ENCODE results near the gene LRRC47.

LRRC47 gene

GRCh38 chr1:3825356-3825755 is 29.1 kb upstream of the LRRC47 start:
- no peaks in the 10 kb centered on the region for H3K27me3 ChIP-seq (ENCODE audit: control insufficient read depth, insufficient read depth, low read length)
- no peak overlapping the region for H3K27ac ChIP-seq (ENCODE audit: low read depth, low read length)
- no peaks in the 10 kb centered on the region for H3K4me1 ChIP-seq (ENCODE audit: control insufficient read depth, insufficient read depth, low read length)
- H3K9ac ChIP-seq (ENCODE audit: low read length), result no peak overlapping the region
- H3K4me3 ChIP-seq (ENCODE audit: low read depth, low read length), result no peak overlapping the region
- no peaks in the 10 kb centered on the region for H3K9me3 ChIP-seq (ENCODE audit: control insufficient read depth, insufficient read depth, low read depth, low read length)
- H3K36me3 ChIP-seq (ENCODE audit: control insufficient read depth, insufficient read depth, low read length), result peaks cover 74% of the 10 kb centered on the region

- H3K27me3 ChIP-seq (ENCODE audit: control insufficient read depth, insufficient read depth, low read length), result no peaks in the 10 kb centered on the region
- H3K4me1 ChIP-seq (ENCODE audit: control insufficient read depth, insufficient read depth, low read length), result no peaks in the 10 kb centered on the region
- no peak overlapping the region for H3K27ac ChIP-seq (ENCODE audit: low read depth, low read length)
- no peaks in the 10 kb centered on the region for H3K9me3 ChIP-seq (ENCODE audit: control insufficient read depth, insufficient read depth, low read depth, low read length)
- H3K36me3 ChIP-seq (ENCODE audit: control insufficient read depth, insufficient read depth, low read length), result peaks cover 74% of the 10 kb centered on the region
- H3K4me3 ChIP-seq (ENCODE audit: low read depth, low read length), result no peak overlapping the region
- H3K9ac ChIP-seq (ENCODE audit: low read length), result no peak overlapping the region
Measured at GRCh38 chr1:3824650-3825049, 28.4 kb upstream of the LRRC47 start.

GRCh38 chr1:3822421-3822820 is 26.1 kb upstream of the LRRC47 start:
- Histone ChIP-seq H3K9me3 (ENCODE audit: control insufficient read depth, insufficient read depth, low read depth, low read length) (no peaks in the 10 kb centered on the region), H3K36me3 (ENCODE audit: control insufficient read depth, insufficient read depth, low read length) (peaks cover 66% of the 10 kb centered on the region), H3K27me3 (ENCODE audit: control insufficient read depth, insufficient read depth, low read length) (no peaks in the 10 kb centered on the region), H3K4me3 (ENCODE audit: low read depth, low read length) (no peak overlapping the region), H3K9ac (ENCODE audit: low read length) (no peak overlapping the region), H3K4me1 (ENCODE audit: control insufficient read depth, insufficient read depth, low read length) (no peaks in the 10 kb centered on the region), H3K27ac (ENCODE audit: low read depth, low read length) (no peak overlapping the region)

- Histone ChIP-seq H3K4me1 (ENCODE audit: control insufficient read depth, insufficient read depth, low read length) (no peaks in the 10 kb centered on the region), H3K9ac (ENCODE audit: low read length) (no peak overlapping the region), H3K9me3 (ENCODE audit: control insufficient read depth, insufficient read depth, low read depth, low read length) (no peaks in the 10 kb centered on the region), H3K27ac (ENCODE audit: low read depth, low read length) (no peak overlapping the region), H3K36me3 (ENCODE audit: control insufficient read depth, insufficient read depth, low read length) (peaks cover 64% of the 10 kb centered on the region), H3K27me3 (ENCODE audit: control insufficient read depth, insufficient read depth, low read length) (no peaks in the 10 kb centered on the region), H3K4me3 (ENCODE audit: low read depth, low read length) (no peak overlapping the region)
Measured at GRCh38 chr1:3821908-3822307, 25.6 kb upstream of the LRRC47 start.

GRCh38 chr1:3821447-3821846 is 25.1 kb upstream of the LRRC47 start:
- H3K9ac ChIP-seq (ENCODE audit: low read length), result no peak overlapping the region
- H3K27me3 ChIP-seq (ENCODE audit: control insufficient read depth, insufficient read depth, low read length), result no peaks in the 10 kb centered on the region
- H3K4me1 ChIP-seq (ENCODE audit: control insufficient read depth, insufficient read depth, low read length), result no peaks in the 10 kb centered on the region
- H3K4me3 ChIP-seq (ENCODE audit: low read depth, low read length), result no peak overlapping the region
- peaks cover 59% of the 10 kb centered on the region for H3K36me3 ChIP-seq (ENCODE audit: control insufficient read depth, insufficient read depth, low read length)
- no peaks in the 10 kb centered on the region for H3K9me3 ChIP-seq (ENCODE audit: control insufficient read depth, insufficient read depth, low read depth, low read length)
- H3K27ac ChIP-seq (ENCODE audit: low read depth, low read length), result no peak overlapping the region

GRCh38 chr1:3821004-3821403 is 24.7 kb upstream of the LRRC47 start:
- H3K27me3 ChIP-seq (ENCODE audit: control insufficient read depth, insufficient read depth, low read length), result no peaks in the 10 kb centered on the region
- no peak overlapping the region for H3K27ac ChIP-seq (ENCODE audit: low read depth, low read length)
- H3K9ac ChIP-seq (ENCODE audit: low read length), result no peak overlapping the region
- H3K4me3 ChIP-seq (ENCODE audit: low read depth, low read length), result no peak overlapping the region
- no peaks in the 10 kb centered on the region for H3K9me3 ChIP-seq (ENCODE audit: control insufficient read depth, insufficient read depth, low read depth, low read length)
- H3K36me3 ChIP-seq (ENCODE audit: control insufficient read depth, insufficient read depth, low read length), result peaks cover 56% of the 10 kb centered on the region
- H3K4me1 ChIP-seq (ENCODE audit: control insufficient read depth, insufficient read depth, low read length), result no peaks in the 10 kb centered on the region

GRCh38 chr1:3820316-3820715 is 24.0 kb upstream of the LRRC47 start:
- Histone ChIP-seq H3K4me3 (ENCODE audit: low read depth, low read length) (no peak overlapping the region), H3K36me3 (ENCODE audit: control insufficient read depth, insufficient read depth, low read length) (peaks cover 49% of the 10 kb centered on the region), H3K27ac (ENCODE audit: low read depth, low read length) (no peak overlapping the region), H3K27me3 (ENCODE audit: control insufficient read depth, insufficient read depth, low read length) (no peaks in the 10 kb centered on the region), H3K9me3 (ENCODE audit: control insufficient read depth, insufficient read depth, low read depth, low read length) (no peaks in the 10 kb centered on the region), H3K9ac (ENCODE audit: low read length) (no peak overlapping the region), H3K4me1 (ENCODE audit: control insufficient read depth, insufficient read depth, low read length) (no peaks in the 10 kb centered on the region)

GRCh38 chr1:3819771-3820200 is 23.5 kb upstream of the LRRC47 start:
- Histone ChIP-seq H3K9me3 (ENCODE audit: control insufficient read depth, insufficient read depth, low read depth, low read length) (no peaks in the 10 kb centered on the region), H3K4me1 (ENCODE audit: control insufficient read depth, insufficient read depth, low read length) (no peaks in the 10 kb centered on the region), H3K9ac (ENCODE audit: low read length) (no peak overlapping the region), H3K36me3 (ENCODE audit: control insufficient read depth, insufficient read depth, low read length) (peaks cover 51% of the 10 kb centered on the region), H3K4me3 (ENCODE audit: low read depth, low read length) (no peak overlapping the region), H3K27me3 (ENCODE audit: control insufficient read depth, insufficient read depth, low read length) (no peaks in the 10 kb centered on the region), H3K27ac (ENCODE audit: low read depth, low read length) (no peak overlapping the region)

GRCh38 chr1:3817821-3818597 is 21.7 kb upstream of the LRRC47 start:
- H3K27ac ChIP-seq (ENCODE audit: low read depth, low read length), result no peak overlapping the region

GRCh38 chr1:3817138-3817740 is 20.9 kb upstream of the LRRC47 start:
- H3K9ac ChIP-seq (ENCODE audit: low read length), result no peak overlapping the region

More at GRCh38 chr1:3817821-3818597, 21.7 kb upstream of the LRRC47 start:
- Histone ChIP-seq H3K36me3 (ENCODE audit: control insufficient read depth, insufficient read depth, low read length) (peaks cover 48% of the 10 kb centered on the region), H3K9me3 (ENCODE audit: control insufficient read depth, insufficient read depth, low read depth, low read length) (no peaks in the 10 kb centered on the region), H3K27me3 (ENCODE audit: control insufficient read depth, insufficient read depth, low read length) (no peaks in the 10 kb centered on the region), H3K4me1 (ENCODE audit: control insufficient read depth, insufficient read depth, low read length) (no peaks in the 10 kb centered on the region), H3K4me3 (ENCODE audit: low read depth, low read length) (no peak overlapping the region), H3K9ac (ENCODE audit: low read length) (no peak overlapping the region)

GRCh38 chr1:3816331-3817137 is 20.2 kb upstream of the LRRC47 start:
- no peak overlapping the region for H3K27ac ChIP-seq (ENCODE audit: low read depth, low read length)
- H3K4me1 ChIP-seq (ENCODE audit: control insufficient read depth, insufficient read depth, low read length), result no peaks in the 10 kb centered on the region; the same call in 1 of the 2 replicates
- no peak overlapping the region for H3K9ac ChIP-seq (ENCODE audit: low read length)
- H3K9me3 ChIP-seq (ENCODE audit: control insufficient read depth, insufficient read depth, low read depth, low read length), result no peaks in the 10 kb centered on the region
- peaks cover 34% of the 10 kb centered on the region for H3K36me3 ChIP-seq (ENCODE audit: control insufficient read depth, insufficient read depth, low read length)
- no peak overlapping the region for H3K4me3 ChIP-seq (ENCODE audit: low read depth, low read length)
- no peaks in the 10 kb centered on the region for H3K27me3 ChIP-seq (ENCODE audit: control insufficient read depth, insufficient read depth, low read length)

More at GRCh38 chr1:3817138-3817740, 20.9 kb upstream of the LRRC47 start:
- no peaks in the 10 kb centered on the region for H3K27me3 ChIP-seq (ENCODE audit: control insufficient read depth, insufficient read depth, low read length)
- no peaks in the 10 kb centered on the region for H3K4me1 ChIP-seq (ENCODE audit: control insufficient read depth, insufficient read depth, low read length)
- H3K36me3 ChIP-seq (ENCODE audit: control insufficient read depth, insufficient read depth, low read length), result peaks cover 40% of the 10 kb centered on the region
- H3K4me3 ChIP-seq (ENCODE audit: low read depth, low read length), result no peak overlapping the region
- H3K9me3 ChIP-seq (ENCODE audit: control insufficient read depth, insufficient read depth, low read depth, low read length), result no peaks in the 10 kb centered on the region
- H3K27ac ChIP-seq (ENCODE audit: low read depth, low read length), result no peak overlapping the region
